Measurements from ENCODE around the gene NDUFS7.

The NDUFS7 gene

DNA sequence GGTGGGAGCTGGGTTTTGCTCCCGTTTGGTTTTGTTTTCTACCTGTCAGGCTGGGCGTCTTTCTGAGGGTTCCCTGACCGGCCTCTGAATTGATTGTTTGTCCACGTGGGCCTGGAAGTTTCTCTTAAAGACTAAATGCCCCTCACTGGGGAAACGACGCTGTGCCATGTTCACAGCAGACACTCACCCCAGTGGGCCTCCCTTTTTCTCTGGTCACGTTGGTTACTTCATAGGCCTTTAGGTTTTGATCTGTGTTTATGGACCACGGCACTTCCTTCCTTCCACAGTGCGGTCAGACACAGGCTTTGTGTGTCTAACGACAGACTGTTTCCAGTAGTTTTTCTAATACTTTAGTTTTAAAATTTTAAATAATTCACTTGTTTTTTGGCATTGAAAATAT lies 20.1 kb upstream of the NDUFS7 start:
- H3K9ac ChIP-seq (ENCODE audit: low read length): no peak overlapping the region
- peaks cover 4% of the 10 kb centered on the region for H3K9me3 ChIP-seq (ENCODE audit: insufficient read depth, low read depth, low read length)
- no peak overlapping the region for H2BK120ac ChIP-seq (ENCODE audit: insufficient read depth, low read length, poor library complexity)

DNA sequence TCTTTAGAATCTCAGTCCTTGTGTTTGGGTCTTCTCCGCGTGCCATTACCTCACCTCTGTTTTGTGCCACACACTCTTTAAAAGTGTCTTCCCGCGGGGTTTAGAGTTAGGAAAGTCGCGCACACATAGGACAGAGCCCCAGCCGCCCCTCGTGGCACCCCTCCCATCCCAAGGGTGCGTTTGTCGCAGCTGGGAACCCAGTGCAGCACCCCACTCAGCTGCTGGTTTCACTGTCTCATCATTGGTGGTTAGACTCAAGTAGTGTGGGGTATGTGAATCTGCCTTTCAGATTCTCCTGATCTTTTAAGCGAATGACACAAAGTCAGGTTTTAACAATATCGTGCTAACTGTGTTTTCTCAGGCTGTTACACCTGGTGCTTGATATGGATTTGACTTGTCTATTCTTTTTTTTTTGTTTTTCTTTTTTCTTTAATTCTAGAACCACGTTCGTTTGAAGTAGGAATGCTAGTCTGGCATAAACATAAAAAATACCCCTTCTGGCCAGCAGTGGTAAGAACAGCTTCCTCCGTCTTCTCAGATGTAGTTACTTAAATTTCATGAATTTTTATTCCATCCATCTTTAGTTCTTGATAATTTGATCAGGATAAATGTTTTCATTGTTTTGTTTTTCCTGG lies 19.5 kb upstream of the NDUFS7 start:
- Histone ChIP-seq H3K14ac (ENCODE audit: low read length) (no peak overlapping the region), H3K79me2 (ENCODE audit: control insufficient read depth, insufficient read depth, low read length, poor library complexity) (peaks cover 2% of the 10 kb centered on the region)

More for the DNA sequence above, 20.1 kb upstream of the NDUFS7 start:
- Histone ChIP-seq H3K14ac (ENCODE audit: low read length) (no peak overlapping the region), H3K18ac (ENCODE audit: low read length) (no peak overlapping the region), H3K4ac (ENCODE audit: low read depth, low read length) (no peak overlapping the region), H3K4me1 (ENCODE audit: control insufficient read depth in 1 of 2, insufficient read depth in 2 of 2, low read length in 2 of 2) (peaks cover 0 to 2% of the 10 kb centered on the region in 2 experiments), H4K12ac (ENCODE audit: low read depth, low read length) (no peak overlapping the region), H2BK5ac (ENCODE audit: low read depth, low read length, poor library complexity) (no peak overlapping the region), H3K4me2 (ENCODE audit: low read length) (no peak overlapping the region), H2AK5ac (ENCODE audit: low read length) (no peak overlapping the region), H3K4me3 (ENCODE audit: low read depth, low read length) (no peak overlapping the region), H4K91ac (ENCODE audit: low read depth, low read length) (no peak overlapping the region), H2BK12ac (ENCODE audit: low read length) (no peak overlapping the region), H3K27me3 (ENCODE audit: insufficient read depth, low read length) (no peaks in the 10 kb centered on the region), H3K36me3 (ENCODE audit: control insufficient read depth in 1 of 2, insufficient read depth in 2 of 2, low read length in 2 of 2) (peaks cover 67 to 77% of the 10 kb centered on the region in 2 experiments), H3K79me2 (ENCODE audit: control insufficient read depth, insufficient read depth, low read length, poor library complexity) (peaks cover 2% of the 10 kb centered on the region), H3K23ac (ENCODE audit: low read length) (no peak overlapping the region), H2AFZ (ENCODE audit: insufficient read depth, low read length, poor library complexity) (no peak overlapping the region), H4K8ac (ENCODE audit: low read depth, low read length) (no peak overlapping the region), H3K79me1 (ENCODE audit: low read length) (no peaks in the 10 kb centered on the region), H3K27ac (ENCODE audit: low read depth, low read length) (no peak overlapping the region)
- no peak for DNase-seq
- no CpG with 5 or more reads among the region's 10 CpGs for WGBS (ENCODE audit: extremely low coverage, insufficient coverage, insufficient read length)

DNA sequence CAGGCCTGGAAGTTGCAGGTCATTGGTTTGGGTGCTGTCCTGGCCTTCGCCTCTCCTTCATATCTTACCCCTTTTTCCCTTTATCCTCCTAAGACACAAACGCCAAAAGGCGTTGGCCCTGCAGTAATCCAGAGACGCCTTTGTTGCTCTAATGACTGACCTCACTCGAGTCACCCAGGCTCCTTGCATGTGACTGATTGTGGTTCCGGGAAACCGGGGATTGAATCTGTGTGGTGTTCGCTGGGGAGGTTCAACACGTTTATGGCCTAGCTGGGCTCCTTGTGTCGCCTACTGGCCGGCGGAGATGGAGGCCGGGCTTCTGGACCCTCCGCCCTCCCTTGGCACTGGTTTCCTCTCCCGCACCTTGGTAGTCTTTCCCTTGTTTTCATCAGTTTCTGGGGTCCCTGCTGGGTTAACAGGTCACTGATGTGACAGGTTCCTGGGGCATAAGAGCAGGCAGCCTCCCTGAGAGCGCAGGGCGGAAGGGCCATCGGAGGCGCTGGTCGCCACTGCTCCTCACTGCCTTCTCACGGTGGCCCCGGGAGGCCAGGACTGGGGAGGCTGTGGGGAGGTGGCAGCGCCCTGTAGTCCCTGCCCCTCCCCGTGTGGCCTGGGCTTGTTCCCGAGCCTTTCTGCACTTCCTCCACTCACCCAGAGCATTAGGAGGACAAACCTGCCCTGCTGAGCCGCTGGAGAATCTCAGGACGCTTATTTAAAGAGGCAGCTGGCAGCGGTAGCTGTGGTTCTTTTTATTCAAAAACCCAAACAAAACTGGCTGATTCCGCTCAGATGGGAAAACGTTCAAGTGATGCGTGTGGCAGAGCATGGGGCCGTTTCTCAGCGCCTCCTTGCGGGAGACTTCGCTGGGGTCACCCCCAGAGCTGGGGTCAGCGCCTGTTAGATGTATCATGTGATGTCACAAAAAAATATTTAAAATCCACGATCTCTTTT lies 18.1 kb upstream of the NDUFS7 start:
- Histone ChIP-seq H2BK5ac (ENCODE audit: low read depth, low read length, poor library complexity) (no peak overlapping the region), H2BK12ac (ENCODE audit: low read length) (no peak overlapping the region)
- WGBS (ENCODE audit: extremely low coverage, insufficient coverage, insufficient read length): no CpG with 5 or more reads among the region's 37 CpGs

More for the DNA sequence above, 19.5 kb upstream of the NDUFS7 start:
- no peak overlapping the region for H3K18ac ChIP-seq (ENCODE audit: low read length)
- peaks cover 0 to 2% of the 10 kb centered on the region in 2 experiments for H3K4me1 ChIP-seq (ENCODE audit: control insufficient read depth in 1 of 2, insufficient read depth in 2 of 2, low read length in 2 of 2)
- no peak overlapping the region for H2AFZ ChIP-seq (ENCODE audit: insufficient read depth, low read length, poor library complexity)
- no peak overlapping the region for H2BK12ac ChIP-seq (ENCODE audit: low read length)
- no peak overlapping the region for H3K4ac ChIP-seq (ENCODE audit: low read depth, low read length)
- H3K4me2 ChIP-seq (ENCODE audit: low read length): no peak overlapping the region
- H4K91ac ChIP-seq (ENCODE audit: low read depth, low read length): no peak overlapping the region
- H4K8ac ChIP-seq (ENCODE audit: low read depth, low read length): no peak overlapping the region
- no peak overlapping the region for H2AK5ac ChIP-seq (ENCODE audit: low read length)
- peaks cover 67 to 75% of the 10 kb centered on the region in 2 experiments for H3K36me3 ChIP-seq (ENCODE audit: control insufficient read depth in 1 of 2, insufficient read depth in 2 of 2, low read length in 2 of 2)
- no peak overlapping the region for H3K23ac ChIP-seq (ENCODE audit: low read length)
- no peak overlapping the region for H2BK120ac ChIP-seq (ENCODE audit: insufficient read depth, low read length, poor library complexity)
- no peak overlapping the region for H3K4me3 ChIP-seq (ENCODE audit: low read depth, low read length)
- no peaks in the 10 kb centered on the region for H3K27me3 ChIP-seq (ENCODE audit: insufficient read depth, low read length)
- H2BK5ac ChIP-seq (ENCODE audit: low read depth, low read length, poor library complexity): no peak overlapping the region
- no CpG with 5 or more reads among the region's 15 CpGs for WGBS (ENCODE audit: extremely low coverage, insufficient coverage, insufficient read length)
- no peak overlapping the region for H3K9ac ChIP-seq (ENCODE audit: low read length)
- DNase-seq: no peak
- peaks cover 2% of the 10 kb centered on the region for H3K9me3 ChIP-seq (ENCODE audit: insufficient read depth, low read depth, low read length)
- H3K27ac ChIP-seq (ENCODE audit: low read depth, low read length): no peak overlapping the region
- H4K12ac ChIP-seq (ENCODE audit: low read depth, low read length): no peak overlapping the region
- H3K79me1 ChIP-seq (ENCODE audit: low read length): no peaks in the 10 kb centered on the region

DNA sequence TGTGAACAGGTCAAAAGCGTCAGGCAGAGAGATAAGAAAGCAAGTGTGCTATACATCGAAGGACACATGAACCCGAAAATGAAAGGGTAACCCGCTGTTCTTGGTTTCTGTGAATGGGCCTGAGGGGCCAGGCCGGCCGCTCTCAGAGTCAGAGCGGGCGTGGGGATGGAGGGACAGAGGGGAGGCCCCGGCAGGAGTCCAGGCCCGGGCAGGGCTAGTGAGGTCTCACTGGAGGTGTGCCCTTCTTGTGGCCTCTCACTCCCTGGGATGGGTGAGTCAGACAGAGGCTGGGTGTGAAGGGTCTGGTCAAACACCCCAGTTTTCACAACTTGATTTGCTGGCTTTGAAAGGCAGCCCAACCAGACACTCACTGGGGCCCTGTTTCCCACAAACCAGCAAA lies 17.4 kb upstream of the NDUFS7 start:
- peaks cover 72 to 84% of the 10 kb centered on the region in 2 experiments for H3K36me3 ChIP-seq (ENCODE audit: control insufficient read depth in 1 of 2, insufficient read depth in 2 of 2, low read length in 2 of 2)
- H3K4me3 ChIP-seq (ENCODE audit: low read depth, low read length): no peak overlapping the region
- H3K27me3 ChIP-seq (ENCODE audit: insufficient read depth, low read length): no peaks in the 10 kb centered on the region
- H4K91ac ChIP-seq (ENCODE audit: low read depth, low read length): no peak overlapping the region
- no peak overlapping the region for H2BK12ac ChIP-seq (ENCODE audit: low read length)
- no CpG with 5 or more reads among the region's 10 CpGs for WGBS (ENCODE audit: extremely low coverage, insufficient coverage, insufficient read length)
- H4K12ac ChIP-seq (ENCODE audit: low read depth, low read length): no peak overlapping the region
- H2BK5ac ChIP-seq (ENCODE audit: low read depth, low read length, poor library complexity): no peak overlapping the region
- no peaks in the 10 kb centered on the region for H3K79me1 ChIP-seq (ENCODE audit: low read length)
- no peak overlapping the region for H3K4me2 ChIP-seq (ENCODE audit: low read length)
- no peak overlapping the region for H3K4ac ChIP-seq (ENCODE audit: low read depth, low read length)
- no peak overlapping the region for H2AK5ac ChIP-seq (ENCODE audit: low read length)
- H3K23ac ChIP-seq (ENCODE audit: low read length): no peak overlapping the region
- peaks cover 2% of the 10 kb centered on the region for H3K9me3 ChIP-seq (ENCODE audit: insufficient read depth, low read depth, low read length)
- no peak overlapping the region for H3K27ac ChIP-seq (ENCODE audit: low read depth, low read length)
- no peak overlapping the region for H2AFZ ChIP-seq (ENCODE audit: insufficient read depth, low read length, poor library complexity)
- no peak overlapping the region for H2BK120ac ChIP-seq (ENCODE audit: insufficient read depth, low read length, poor library complexity)
- H3K14ac ChIP-seq (ENCODE audit: low read length): no peak overlapping the region
- H4K8ac ChIP-seq (ENCODE audit: low read depth, low read length): no peak overlapping the region
- no peaks in the 10 kb centered on the region for H3K4me1 ChIP-seq (ENCODE audit: control insufficient read depth in 1 of 2, insufficient read depth in 2 of 2, low read length in 2 of 2)
- no peak overlapping the region for H3K18ac ChIP-seq (ENCODE audit: low read length)
- H3K79me2 ChIP-seq (ENCODE audit: control insufficient read depth, insufficient read depth, low read length, poor library complexity): no peaks in the 10 kb centered on the region
- no peak overlapping the region for H3K9ac ChIP-seq (ENCODE audit: low read length)
- DNase-seq: no peak

More for the DNA sequence above, 18.1 kb upstream of the NDUFS7 start:
- no peak overlapping the region for H4K8ac ChIP-seq (ENCODE audit: low read depth, low read length)
- no peak overlapping the region for H3K4me3 ChIP-seq (ENCODE audit: low read depth, low read length)
- no peak overlapping the region for H4K91ac ChIP-seq (ENCODE audit: low read depth, low read length)
- H3K27me3 ChIP-seq (ENCODE audit: insufficient read depth, low read length): no peaks in the 10 kb centered on the region
- peaks cover 2% of the 10 kb centered on the region for H3K9me3 ChIP-seq (ENCODE audit: insufficient read depth, low read depth, low read length)
- H2AFZ ChIP-seq (ENCODE audit: insufficient read depth, low read length, poor library complexity): no peak overlapping the region
- no peak for DNase-seq
- no peak overlapping the region for H3K4me2 ChIP-seq (ENCODE audit: low read length)
- H3K79me1 ChIP-seq (ENCODE audit: low read length): no peaks in the 10 kb centered on the region
- no peak overlapping the region for H3K4ac ChIP-seq (ENCODE audit: low read depth, low read length)
- no peaks in the 10 kb centered on the region for H3K79me2 ChIP-seq (ENCODE audit: control insufficient read depth, insufficient read depth, low read length, poor library complexity)
- H3K27ac ChIP-seq (ENCODE audit: low read depth, low read length): no peak overlapping the region
- no peak overlapping the region for H3K14ac ChIP-seq (ENCODE audit: low read length)
- H2BK120ac ChIP-seq (ENCODE audit: insufficient read depth, low read length, poor library complexity): no peak overlapping the region
- peaks cover 71 to 80% of the 10 kb centered on the region in 2 experiments for H3K36me3 ChIP-seq (ENCODE audit: control insufficient read depth in 1 of 2, insufficient read depth in 2 of 2, low read length in 2 of 2)
- no peak overlapping the region for H3K18ac ChIP-seq (ENCODE audit: low read length)
- no peak overlapping the region for H4K12ac ChIP-seq (ENCODE audit: low read depth, low read length)
- H3K23ac ChIP-seq (ENCODE audit: low read length): no peak overlapping the region
- H3K9ac ChIP-seq (ENCODE audit: low read length): no peak overlapping the region
- peaks cover 0 to under 1% of the 10 kb centered on the region in 2 experiments for H3K4me1 ChIP-seq (ENCODE audit: control insufficient read depth in 1 of 2, insufficient read depth in 2 of 2, low read length in 2 of 2)
- no peak overlapping the region for H2AK5ac ChIP-seq (ENCODE audit: low read length)
